Brain pericyte (primary cell): ENCODE data around the gene SIVA1.

ENCODE experiments used
- DNase-seq: peaks from one replicate; pipeline ENCODE4 v3.0.0-alpha.2; 2012; ENCODE audit warnings: low read depth, low spot score

Gene SIVA1

GRCh38 chr14:104734601-104734990, 18.4 kb upstream of the SIVA1 start:
- no peak for DNase-seq

GRCh38 chr14:104734991-104735779, 17.8 kb upstream of the SIVA1 start:
- no peak for DNase-seq

- no peak for DNase-seq
These were observed 16.9 kb upstream of the SIVA1 start for GRCh38 chr14:104735830-104736642.

GRCh38 chr14:104738375-104739019, 14.4 kb upstream of the SIVA1 start:
- no peak for DNase-seq

- DNase-seq: no peak
These were observed 13.9 kb upstream of the SIVA1 start for GRCh38 chr14:104739026-104739425.

- no peak for DNase-seq
These were observed 13.1 kb upstream of the SIVA1 start for GRCh38 chr14:104739546-104740516.

- no peak for DNase-seq
These were observed 11.7 kb upstream of the SIVA1 start for GRCh38 chr14:104741108-104741802.

GRCh38 chr14:104741803-104742251, 11.1 kb upstream of the SIVA1 start:
- no peak for DNase-seq

- DNase-seq: no peak
These were observed 10.1 kb upstream of the SIVA1 start for GRCh38 chr14:104742586-104743455.

GRCh38 chr14:104743461-104744380, 9.2 kb upstream of the SIVA1 start:
- no peak for DNase-seq

GRCh38 chr14:104744484-104744883, 8.5 kb upstream of the SIVA1 start:
- no peak for DNase-seq

GRCh38 chr14:104745431-104745830, 7.5 kb upstream of the SIVA1 start:
- DNase-seq: no peak

- no peak for DNase-seq
These were observed 6.8 kb upstream of the SIVA1 start for GRCh38 chr14:104746071-104746545.

GRCh38 chr14:104746934-104747481, 5.9 kb upstream of the SIVA1 start:
- no peak for DNase-seq

GRCh38 chr14:104747876-104748275, 5.1 kb upstream of the SIVA1 start:
- no peak for DNase-seq

GRCh38 chr14:104749111-104749649, 3.8 kb upstream of the SIVA1 start:
- no peak for DNase-seq

GRCh38 chr14:104750056-104750752, 2.7 kb upstream of the SIVA1 start:
- DNase-seq: no peak
